ENCODE results near the gene MKLN1.

The MKLN1 gene

GRCh38 chr7:131306777-131307176 is 20.9 kb upstream of the MKLN1 start:
- TF ChIP-seq CTCF (IDR thresholded peaks at IDR 0.05; ENCODE audit: control extremely low read depth, extremely low read depth, low read depth, missing control alignments): no peak
- ChIA-PET POLR2A (no interaction called here), CTCF (no interaction called here)
- no peak for DNase-seq (ENCODE audit: extremely low spot score)

DNA sequence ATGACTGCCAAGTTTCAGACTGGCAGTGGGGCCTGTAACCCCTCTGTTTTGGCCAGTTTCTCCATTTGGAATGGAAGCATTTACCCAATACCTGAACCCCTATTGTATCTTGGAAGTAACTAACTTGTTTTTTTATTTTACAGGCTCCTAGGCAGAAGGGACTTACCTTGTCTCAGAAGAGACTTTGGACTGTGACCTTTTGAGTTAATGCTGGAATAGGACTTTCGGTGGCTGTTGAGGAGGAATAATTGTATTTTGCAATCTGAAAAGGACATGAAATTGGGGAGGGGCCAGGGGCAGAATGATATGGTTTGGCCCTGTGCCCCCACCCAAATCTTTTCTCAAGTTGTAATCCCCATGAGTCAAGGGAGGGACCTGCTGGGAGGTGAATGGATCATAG is 20.0 kb upstream of the MKLN1 start:
- no peak for TF ChIP-seq CTCF (IDR thresholded peaks at IDR 0.05; ENCODE audit: control extremely low read depth, extremely low read depth, low read depth, missing control alignments)
- DNase-seq (ENCODE audit: extremely low spot score): no peak
- CTCF ChIA-PET: no interaction called here
- POLR2A ChIA-PET: no interaction called here

DNA sequence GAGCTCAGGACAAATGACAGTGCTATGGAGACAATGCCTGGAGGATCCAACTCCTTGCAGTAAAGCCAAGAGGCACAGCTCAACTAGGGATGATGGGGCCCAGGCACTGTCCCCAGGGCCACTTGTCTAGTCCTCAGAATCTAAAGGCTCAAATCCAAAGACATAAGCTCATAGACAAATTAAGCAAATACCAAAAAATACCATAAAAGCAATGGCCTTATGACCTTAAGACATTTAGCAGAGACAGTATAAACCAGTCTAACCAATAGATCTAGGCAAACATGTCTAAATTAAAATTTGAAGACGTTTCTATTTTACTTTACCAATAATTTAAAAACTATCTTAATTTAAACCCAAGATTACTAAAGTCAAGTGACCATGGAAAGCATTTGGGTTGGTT is 14.8 kb upstream of the MKLN1 start:
- DNase-seq (ENCODE audit: extremely low spot score): no peak
- no peak for TF ChIP-seq CTCF (IDR thresholded peaks at IDR 0.05; ENCODE audit: control extremely low read depth, extremely low read depth, low read depth, missing control alignments)
- POLR2A ChIA-PET: no interaction called here

GRCh38 chr7:131320603-131321002 is 7.1 kb upstream of the MKLN1 start:
- no peak for DNase-seq (ENCODE audit: extremely low spot score)
- CTCF ChIA-PET: interaction anchor here (2.2 kb wide), 1 partner anchor 16 kb away, joined by 7 read pairs; no protein-coding TSS in a partner anchor
- POLR2A ChIA-PET: no interaction called here
- TF ChIP-seq CTCF (IDR thresholded peaks at IDR 0.05; ENCODE audit: control extremely low read depth, extremely low read depth, low read depth, missing control alignments): no peak

More for the DNA sequence above, 14.8 kb upstream of the MKLN1 start:
- CTCF ChIA-PET: interaction anchor here (1.0 to 1.8 kb wide), 3 partner anchors 9 to 20 kb away, joined by 3 to 4 read pairs (median 4); no protein-coding TSS in a partner anchor

DNA sequence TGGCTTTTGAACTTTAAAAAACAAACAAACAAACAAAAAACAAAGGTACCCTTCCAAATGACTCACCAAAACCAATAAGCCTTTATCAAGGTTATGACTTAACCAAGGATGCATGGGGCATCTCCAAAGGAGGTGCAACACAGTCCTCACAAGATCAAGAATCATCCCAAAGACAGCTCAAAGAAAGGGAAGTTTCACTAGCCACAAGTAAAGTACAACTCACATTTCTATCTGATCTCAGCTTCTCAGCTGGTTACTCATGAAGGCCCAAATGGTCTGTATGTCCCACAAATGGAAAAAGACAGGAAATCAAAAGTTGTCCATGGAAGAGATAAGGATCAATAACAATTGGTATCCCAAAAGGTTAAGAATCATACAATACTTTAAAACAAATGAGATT is 6.0 kb upstream of the MKLN1 start:
- ChIA-PET POLR2A (no interaction called here), CTCF (interaction anchor here (1.0 to 2.2 kb wide), 4 partner anchors 9 to 97 kb away, joined by 3 to 7 read pairs (median 3); no protein-coding TSS in a partner anchor)
- TF ChIP-seq CTCF (IDR thresholded peaks at IDR 0.05; ENCODE audit: control extremely low read depth, extremely low read depth, low read depth, missing control alignments): no peak
- DNase-seq (ENCODE audit: extremely low spot score): no peak

- ChIA-PET POLR2A (no interaction called here), CTCF (interaction anchor here (1.0 to 2.2 kb wide), 4 partner anchors 9 to 97 kb away, joined by 3 to 7 read pairs (median 3); no protein-coding TSS in a partner anchor)
- DNase-seq (ENCODE audit: extremely low spot score): no peak
- no peak for TF ChIP-seq CTCF (IDR thresholded peaks at IDR 0.05; ENCODE audit: control extremely low read depth, extremely low read depth, low read depth, missing control alignments)
Measured at GRCh38 chr7:131322061-131322460, 5.6 kb upstream of the MKLN1 start.

- POLR2A ChIA-PET: interaction anchor here (0.6 kb wide), 1 partner anchor 34 kb away, joined by 5 read pairs; no protein-coding TSS in a partner anchor
- DNase-seq (ENCODE audit: extremely low spot score): no peak
- CTCF ChIA-PET: no interaction called here
- no peak for TF ChIP-seq CTCF (IDR thresholded peaks at IDR 0.05; ENCODE audit: control extremely low read depth, extremely low read depth, low read depth, missing control alignments)
Measured at GRCh38 chr7:131322861-131323260, 4.8 kb upstream of the MKLN1 start.

Data from GM10248 (cell line).